Neutrophil (primary cell): ENCODE results near the gene RAB3GAP2.

Source experiments
- H3K27ac ChIP-seq: fragments of 200-600 bp; sonication (generic); 2 replicates; pipeline ENCODE4 v1.5.1; 2016; ENCODE audit warnings: mild to moderate bottlenecking, moderate library complexity
- H3K27me3 ChIP-seq: fragments of 200-600 bp; sonication (generic); 2 replicates; pipeline ENCODE4 v1.6.0; 2016; ENCODE audit warnings: mild to moderate bottlenecking
- H3K36me3 ChIP-seq: fragments of 200-600 bp; sonication (generic); 2 replicates; pipeline ENCODE4 v1.5.1; 2017
- H3K4me1 ChIP-seq, 2 experiments: fragments of 200-600 bp in 1 of 2; sonication (generic) in 1 of 2; 1 replicate in 1 of 2; 2 replicates in 1 of 2; pipeline versions ENCODE4 v1.5.1 to v1.6.1; 2013 to 2016; ENCODE audit warnings: low read depth in 1 of 2, low read length in 1 of 2, mild to moderate bottlenecking in 1 of 2, moderate library complexity in 1 of 2; ENCODE audit not compliant: control insufficient read depth in 1 of 2, insufficient read depth in 1 of 2
- H3K4me3 ChIP-seq, 2 experiments: fragments of 200-600 bp in 1 of 2; sonication (generic) in 1 of 2; 1 replicate in 1 of 2; 2 replicates in 1 of 2; pipeline ENCODE4 v1.5.1; 2013 to 2016; ENCODE audit warnings: low read depth in 1 of 2, low read length in 1 of 2, mild to moderate bottlenecking in 1 of 2, moderate library complexity in 1 of 2
- H3K9me3 ChIP-seq: fragments of 200-600 bp; sonication (generic); 2 replicates; pipeline ENCODE4 v1.5.1; 2016
- TF ChIP-seq, protein P1 (sequence below): fragments of 200-600 bp; sonication (generic); IDR thresholded peaks from 2 replicates; pipeline ENCODE4 v1.5.1; 2016; ENCODE audit warnings: antibody characterized with exemption

RAB3GAP2 gene

GRCh38 chr1:220287129-220287528 is 14.9 kb upstream of the RAB3GAP2 start:
- no peaks in the 10 kb centered on the region for H3K36me3 ChIP-seq
- H3K9me3 ChIP-seq, result no peaks in the 10 kb centered on the region
- H3K27me3 ChIP-seq, result peaks cover 4% of the 10 kb centered on the region
- no peak overlapping the region for H3K4me3 ChIP-seq
- TF ChIP-seq, protein P1, sequence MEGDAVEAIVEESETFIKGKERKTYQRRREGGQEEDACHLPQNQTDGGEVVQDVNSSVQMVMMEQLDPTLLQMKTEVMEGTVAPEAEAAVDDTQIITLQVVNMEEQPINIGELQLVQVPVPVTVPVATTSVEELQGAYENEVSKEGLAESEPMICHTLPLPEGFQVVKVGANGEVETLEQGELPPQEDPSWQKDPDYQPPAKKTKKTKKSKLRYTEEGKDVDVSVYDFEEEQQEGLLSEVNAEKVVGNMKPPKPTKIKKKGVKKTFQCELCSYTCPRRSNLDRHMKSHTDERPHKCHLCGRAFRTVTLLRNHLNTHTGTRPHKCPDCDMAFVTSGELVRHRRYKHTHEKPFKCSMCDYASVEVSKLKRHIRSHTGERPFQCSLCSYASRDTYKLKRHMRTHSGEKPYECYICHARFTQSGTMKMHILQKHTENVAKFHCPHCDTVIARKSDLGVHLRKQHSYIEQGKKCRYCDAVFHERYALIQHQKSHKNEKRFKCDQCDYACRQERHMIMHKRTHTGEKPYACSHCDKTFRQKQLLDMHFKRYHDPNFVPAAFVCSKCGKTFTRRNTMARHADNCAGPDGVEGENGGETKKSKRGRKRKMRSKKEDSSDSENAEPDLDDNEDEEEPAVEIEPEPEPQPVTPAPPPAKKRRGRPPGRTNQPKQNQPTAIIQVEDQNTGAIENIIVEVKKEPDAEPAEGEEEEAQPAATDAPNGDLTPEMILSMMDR, result no peak
- H3K4me1 ChIP-seq, result no peaks in the 10 kb centered on the region
- H3K27ac ChIP-seq, result no peak overlapping the region

DNA sequence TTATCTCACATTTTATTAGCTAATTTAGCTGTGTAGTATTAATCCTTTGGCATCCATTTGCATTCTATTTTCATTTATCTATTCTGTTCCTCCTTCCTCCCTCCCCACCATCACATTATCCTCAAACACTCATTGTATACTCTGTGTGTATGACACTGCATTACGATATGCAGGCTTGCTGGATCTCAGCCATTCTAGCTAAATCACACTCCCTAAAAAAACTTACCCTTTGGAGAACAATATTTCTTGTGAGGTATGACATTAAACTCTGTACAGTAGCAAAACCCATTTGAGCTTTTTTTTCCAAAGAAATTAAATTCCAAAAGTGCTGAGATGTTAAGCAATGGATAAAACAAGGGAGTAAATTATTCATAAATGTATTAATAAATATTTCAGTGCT is 11.4 kb upstream of the RAB3GAP2 start:
- TF ChIP-seq, protein P1, result no peak
- no peaks in the 10 kb centered on the region for H3K36me3 ChIP-seq
- H3K27me3 ChIP-seq, result no peaks in the 10 kb centered on the region
- no peaks in the 10 kb centered on the region for H3K9me3 ChIP-seq
- no peak overlapping the region for H3K27ac ChIP-seq
- no peaks in the 10 kb centered on the region for H3K4me1 ChIP-seq
- no peak overlapping the region for H3K4me3 ChIP-seq

DNA sequence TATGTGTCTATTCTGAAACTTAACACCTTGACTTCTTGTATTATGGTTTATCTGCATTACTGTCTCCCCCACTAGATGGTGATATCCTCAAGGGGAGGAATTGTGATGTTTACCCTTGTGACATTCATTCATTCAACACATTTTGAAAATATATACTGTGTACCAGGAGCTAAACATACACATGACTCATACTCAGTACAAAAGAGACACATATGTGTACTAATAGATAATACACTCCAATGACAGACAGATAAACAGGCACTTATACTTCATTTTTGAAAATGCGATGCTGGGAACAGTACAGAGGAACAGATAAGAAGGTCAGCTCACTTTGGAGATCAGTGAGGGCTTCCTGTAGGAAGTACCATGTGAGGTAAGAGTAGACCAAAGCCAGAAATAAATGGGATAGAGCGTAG is 8.9 kb upstream of the RAB3GAP2 start:
- no peaks in the 10 kb centered on the region for H3K27me3 ChIP-seq
- no peak overlapping the region for H3K4me3 ChIP-seq
- H3K36me3 ChIP-seq, result no peaks in the 10 kb centered on the region
- H3K27ac ChIP-seq, result no peak overlapping the region
- H3K9me3 ChIP-seq, result no peaks in the 10 kb centered on the region
- TF ChIP-seq, protein P1, result no peak
- H3K4me1 ChIP-seq, result no peaks in the 10 kb centered on the region

DNA sequence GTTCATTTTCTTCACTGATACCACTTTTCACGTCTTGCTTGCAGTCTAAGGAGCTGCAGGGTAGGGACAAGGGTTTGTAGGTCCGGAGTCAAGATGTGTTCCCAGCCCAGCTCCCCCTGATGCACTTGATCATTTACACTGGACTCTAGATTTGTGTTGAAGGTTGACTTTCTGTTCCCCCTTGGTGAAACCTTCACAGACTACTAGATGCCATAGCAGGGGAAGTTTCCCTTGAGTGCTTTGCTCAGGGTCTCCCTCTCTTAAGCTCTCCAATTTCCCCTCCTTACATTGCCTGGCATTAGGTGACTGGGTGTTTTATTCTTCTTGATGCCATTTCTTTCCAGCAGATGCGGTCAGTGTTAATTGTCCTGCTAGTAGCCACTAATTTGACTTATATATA is 8.0 kb upstream of the RAB3GAP2 start:
- Histone ChIP-seq H3K4me3 (no peak overlapping the region), H3K4me1 (no peaks in the 10 kb centered on the region), H3K27ac (no peak overlapping the region), H3K27me3 (no peaks in the 10 kb centered on the region), H3K36me3 (no peaks in the 10 kb centered on the region), H3K9me3 (no peaks in the 10 kb centered on the region)
- TF ChIP-seq, protein P1, result no peak

DNA sequence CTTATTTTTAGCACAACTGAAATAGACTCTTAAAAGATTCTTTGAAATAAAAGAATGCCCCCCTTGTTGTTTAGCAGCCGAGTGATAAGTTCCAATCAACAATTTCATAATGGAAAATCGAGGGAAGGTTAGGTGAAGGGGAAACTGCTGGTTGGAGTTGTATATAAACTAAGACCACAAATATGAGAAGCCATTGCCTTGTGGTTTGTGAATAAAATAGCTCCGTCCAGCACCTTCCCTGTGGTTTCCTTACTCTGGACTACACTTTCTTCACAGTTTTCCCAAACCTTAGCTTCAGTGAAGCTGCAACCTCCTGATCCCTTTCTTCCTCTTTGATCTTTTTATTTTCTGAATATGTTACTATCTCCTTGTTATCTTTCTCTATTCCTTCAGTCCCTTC is 6.7 kb upstream of the RAB3GAP2 start:
- Histone ChIP-seq H3K4me1 (peaks cover 8 to 9% of the 10 kb centered on the region in 2 experiments), H3K27ac (no peak overlapping the region), H3K4me3 (no peak overlapping the region), H3K9me3 (no peaks in the 10 kb centered on the region), H3K27me3 (no peaks in the 10 kb centered on the region), H3K36me3 (no peaks in the 10 kb centered on the region)
- TF ChIP-seq, protein P1, result no peak

DNA sequence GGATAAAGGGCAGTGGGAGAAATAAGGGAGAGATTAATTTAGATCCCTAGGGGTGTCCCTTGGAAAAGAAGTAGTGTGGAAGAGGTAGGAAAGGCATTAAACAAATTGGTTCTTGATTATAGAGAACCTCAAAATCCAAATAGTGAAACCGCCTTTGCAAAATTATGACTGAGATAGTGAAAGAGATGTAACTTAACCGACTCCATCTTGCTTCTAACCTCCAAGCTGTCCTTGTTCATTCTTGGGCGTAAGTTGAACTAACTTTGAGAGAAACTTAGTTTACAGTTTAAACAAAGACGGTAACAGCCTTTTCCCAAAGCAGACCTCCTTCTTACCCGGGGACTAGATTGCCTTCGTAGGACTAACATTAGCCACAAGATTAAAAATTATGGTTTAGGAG is 3.2 kb upstream of the RAB3GAP2 start:
- no peaks in the 10 kb centered on the region for H3K27me3 ChIP-seq
- no peak overlapping the region for H3K27ac ChIP-seq
- H3K4me3 ChIP-seq, result no peak overlapping the region
- peaks cover 27 to 34% of the 10 kb centered on the region in 2 experiments for H3K4me1 ChIP-seq
- TF ChIP-seq, protein P1, result no peak
- no peaks in the 10 kb centered on the region for H3K9me3 ChIP-seq
- no peaks in the 10 kb centered on the region for H3K36me3 ChIP-seq
